ENCODE measurements around the gene KLF12.

Gene KLF12

GRCh38 chr13:74114202-74114601 is 20.0 kb downstream of the KLF12 start:
- H3K9ac ChIP-seq (ENCODE audit: low read length) = no peak overlapping the region
- H2AFZ ChIP-seq (ENCODE audit: low read length) = no peak overlapping the region
- peaks cover 11% of the 10 kb centered on the region; the same call in 1 of the 2 replicates for H3K36me3 ChIP-seq (ENCODE audit: insufficient read depth, low read length)
- no peak overlapping the region for H3K4me3 ChIP-seq (ENCODE audit: low read depth, low read length, poor library complexity, severe bottlenecking)
- H3K9me3 ChIP-seq (ENCODE audit: low read length) = peaks cover 13% of the 10 kb centered on the region
- H3K9me2 ChIP-seq (ENCODE audit: low read depth, low read length) = no peaks in the 10 kb centered on the region
- no peak overlapping the region for H3K27ac ChIP-seq (ENCODE audit: low read depth, low read length, poor library complexity, severe bottlenecking)
- H3F3A ChIP-seq (ENCODE audit: insufficient read depth, low read length) = no peaks in the 10 kb centered on the region
- no peaks in the 10 kb centered on the region for H3K27me3 ChIP-seq (ENCODE audit: insufficient read depth, low read length)
- peaks cover 5% of the 10 kb centered on the region for H3K4me1 ChIP-seq (ENCODE audit: insufficient read depth, low read length, severe bottlenecking)
- no peaks in the 10 kb centered on the region for H4K20me1 ChIP-seq (ENCODE audit: insufficient read depth, low read length)
- TF ChIP-seq EZH2 (IDR thresholded peaks at IDR 0.05; ENCODE audit: borderline replicate concordance, low read length) (no peak), CTCF (IDR thresholded peaks at IDR 0.05; ENCODE audit: low read length) (no peak)
- H3K4me2 ChIP-seq (ENCODE audit: low read length) = no peak overlapping the region
- peaks cover 60% of the 10 kb centered on the region for H3K79me2 ChIP-seq (ENCODE audit: insufficient read depth, low read length)

- Histone ChIP-seq H3K36me3 (ENCODE audit: insufficient read depth, low read length) (peaks cover 14% of the 10 kb centered on the region; the same call in 1 of the 2 replicates), H3K9me2 (ENCODE audit: low read depth, low read length) (no peaks in the 10 kb centered on the region), H3F3A (ENCODE audit: insufficient read depth, low read length) (no peaks in the 10 kb centered on the region), H2AFZ (ENCODE audit: low read length) (no peak overlapping the region), H3K9me3 (ENCODE audit: low read length) (peaks cover 14% of the 10 kb centered on the region), H3K79me2 (ENCODE audit: insufficient read depth, low read length) (peaks cover 62% of the 10 kb centered on the region), H4K20me1 (ENCODE audit: insufficient read depth, low read length) (no peaks in the 10 kb centered on the region), H3K27me3 (ENCODE audit: insufficient read depth, low read length) (no peaks in the 10 kb centered on the region), H3K4me3 (ENCODE audit: low read depth, low read length, poor library complexity, severe bottlenecking) (no peak overlapping the region), H3K9ac (ENCODE audit: low read length) (no peak overlapping the region), H3K27ac (ENCODE audit: low read depth, low read length, poor library complexity, severe bottlenecking) (no peak overlapping the region), H3K4me1 (ENCODE audit: insufficient read depth, low read length, severe bottlenecking) (peaks cover 5% of the 10 kb centered on the region), H3K4me2 (ENCODE audit: low read length) (no peak overlapping the region)
- no peak for TF ChIP-seq CTCF (IDR thresholded peaks at IDR 0.05; ENCODE audit: low read length)
- TF ChIP-seq EZH2 (IDR thresholded peaks at IDR 0.05; ENCODE audit: borderline replicate concordance, low read length) = no peak
Measured at GRCh38 chr13:74111901-74112824, 22.0 kb downstream of the KLF12 start.

GRCh38 chr13:74111399-74111798 is 22.8 kb downstream of the KLF12 start:
- Histone ChIP-seq H3F3A (ENCODE audit: insufficient read depth, low read length) (no peaks in the 10 kb centered on the region), H3K36me3 (ENCODE audit: insufficient read depth, low read length) (peaks cover 15% of the 10 kb centered on the region; the same call in 1 of the 2 replicates), H3K9me3 (ENCODE audit: low read length) (peaks cover 10% of the 10 kb centered on the region), H3K79me2 (ENCODE audit: insufficient read depth, low read length) (peaks cover 62% of the 10 kb centered on the region), H3K4me1 (ENCODE audit: insufficient read depth, low read length, severe bottlenecking) (peaks cover 5% of the 10 kb centered on the region), H4K20me1 (ENCODE audit: insufficient read depth, low read length) (no peaks in the 10 kb centered on the region), H3K9ac (ENCODE audit: low read length) (no peak overlapping the region), H3K9me2 (ENCODE audit: low read depth, low read length) (no peaks in the 10 kb centered on the region), H3K27me3 (ENCODE audit: insufficient read depth, low read length) (no peaks in the 10 kb centered on the region), H3K27ac (ENCODE audit: low read depth, low read length, poor library complexity, severe bottlenecking) (no peak overlapping the region), H3K4me3 (ENCODE audit: low read depth, low read length, poor library complexity, severe bottlenecking) (no peak overlapping the region), H2AFZ (ENCODE audit: low read length) (no peak overlapping the region), H3K4me2 (ENCODE audit: low read length) (no peak overlapping the region)
- TF ChIP-seq EZH2 (IDR thresholded peaks at IDR 0.05; ENCODE audit: borderline replicate concordance, low read length) (no peak), CTCF (IDR thresholded peaks at IDR 0.05; ENCODE audit: low read length) (no peak)
